GM21515 (cell line): ENCODE data around the gene CHST13.

Experiments
- ATAC-seq: cut with Tn5 transposase; IDR thresholded peaks from one replicate; pipeline ENCODE4 v1.9.1; 2021; ENCODE audit not compliant: unreplicated experiment

The CHST13 gene

GRCh38 chr3:126487151-126487771 is 36.7 kb upstream of the CHST13 start:
- ATAC-seq, result no peak

- ATAC-seq, result no peak
Observed at GRCh38 chr3:126488185-126488584, 35.8 kb upstream of the CHST13 start.

- no peak for ATAC-seq
Observed at GRCh38 chr3:126488886-126489569, 34.9 kb upstream of the CHST13 start.

GRCh38 chr3:126490619-126491018 is 33.3 kb upstream of the CHST13 start:
- ATAC-seq, result no peak

DNA sequence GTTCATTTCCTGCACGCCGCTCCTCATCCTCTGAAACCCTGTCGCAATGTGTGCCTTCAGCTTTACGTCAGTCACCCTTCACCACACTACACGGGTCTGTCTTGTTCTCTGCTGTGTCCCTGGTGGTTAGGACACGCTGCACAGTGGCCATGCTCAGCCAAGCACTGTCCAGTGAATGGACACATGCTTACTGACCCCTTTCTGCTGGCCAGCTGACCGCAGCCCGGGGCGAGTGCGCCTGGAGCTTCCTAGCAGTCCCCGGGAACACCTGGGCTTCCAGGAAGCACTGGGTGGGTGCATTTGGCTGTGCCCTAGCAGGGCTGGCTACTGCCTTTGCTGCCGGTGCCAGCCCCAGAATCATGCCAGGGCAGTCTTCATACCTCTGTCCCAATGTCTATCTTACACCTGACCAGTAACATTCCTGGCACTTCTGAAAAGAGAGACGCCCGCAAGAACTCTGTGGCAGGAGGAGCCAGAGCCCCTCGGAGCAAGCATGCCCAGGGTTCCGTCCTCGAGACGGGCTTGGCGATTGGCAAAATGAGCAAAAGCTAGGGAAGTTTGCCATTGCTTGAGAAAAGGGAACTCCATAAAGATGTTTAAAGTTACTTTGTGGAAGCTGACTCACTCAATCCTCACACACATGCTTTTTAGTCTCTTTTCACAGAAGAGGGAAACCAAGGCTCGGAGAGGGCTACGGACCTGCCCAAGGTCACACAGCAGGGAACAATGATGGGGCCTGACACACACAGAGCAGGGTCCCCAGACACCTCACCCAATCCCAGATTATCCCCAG is 32.5 kb upstream of the CHST13 start:
- ATAC-seq, result no peak

DNA sequence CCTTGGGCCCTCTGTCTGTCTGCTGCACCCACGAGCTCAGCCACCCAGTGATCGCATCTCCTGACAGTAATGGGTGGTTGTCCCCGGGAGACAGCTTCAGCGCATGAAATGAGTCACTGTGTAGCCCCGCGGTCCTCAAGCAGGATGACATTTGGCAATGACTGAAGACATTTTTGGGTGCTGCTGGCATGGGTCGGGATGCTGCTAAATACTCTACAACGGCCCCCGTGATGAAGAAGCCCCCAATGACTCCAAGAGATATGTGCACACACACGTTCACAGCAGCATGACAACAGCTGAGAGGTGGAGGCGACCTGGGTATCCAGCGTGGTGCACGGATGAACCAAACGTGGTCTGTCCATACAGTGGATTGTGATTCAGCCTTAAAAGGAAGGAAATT is 30.9 kb upstream of the CHST13 start:
- no peak for ATAC-seq

DNA sequence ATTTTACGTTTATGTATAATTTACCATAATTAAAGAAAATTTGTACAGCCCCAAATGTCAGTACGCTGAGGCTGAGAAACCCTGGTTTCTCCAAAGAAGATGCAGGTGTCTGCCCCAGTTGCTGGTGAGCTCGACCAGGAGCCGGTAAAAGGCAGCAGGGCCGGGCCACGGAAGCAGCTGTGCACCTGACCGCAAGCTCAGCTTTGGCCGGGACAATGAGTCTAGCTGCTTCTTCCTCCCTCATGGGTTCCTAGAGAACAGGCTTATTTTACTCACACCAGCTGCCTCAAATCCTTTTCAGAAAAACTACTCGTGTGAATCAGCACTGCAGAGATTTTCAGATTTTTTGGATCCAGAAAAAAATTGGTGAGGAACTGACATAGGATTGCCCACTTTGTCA is 30.2 kb upstream of the CHST13 start:
- no peak for ATAC-seq

DNA sequence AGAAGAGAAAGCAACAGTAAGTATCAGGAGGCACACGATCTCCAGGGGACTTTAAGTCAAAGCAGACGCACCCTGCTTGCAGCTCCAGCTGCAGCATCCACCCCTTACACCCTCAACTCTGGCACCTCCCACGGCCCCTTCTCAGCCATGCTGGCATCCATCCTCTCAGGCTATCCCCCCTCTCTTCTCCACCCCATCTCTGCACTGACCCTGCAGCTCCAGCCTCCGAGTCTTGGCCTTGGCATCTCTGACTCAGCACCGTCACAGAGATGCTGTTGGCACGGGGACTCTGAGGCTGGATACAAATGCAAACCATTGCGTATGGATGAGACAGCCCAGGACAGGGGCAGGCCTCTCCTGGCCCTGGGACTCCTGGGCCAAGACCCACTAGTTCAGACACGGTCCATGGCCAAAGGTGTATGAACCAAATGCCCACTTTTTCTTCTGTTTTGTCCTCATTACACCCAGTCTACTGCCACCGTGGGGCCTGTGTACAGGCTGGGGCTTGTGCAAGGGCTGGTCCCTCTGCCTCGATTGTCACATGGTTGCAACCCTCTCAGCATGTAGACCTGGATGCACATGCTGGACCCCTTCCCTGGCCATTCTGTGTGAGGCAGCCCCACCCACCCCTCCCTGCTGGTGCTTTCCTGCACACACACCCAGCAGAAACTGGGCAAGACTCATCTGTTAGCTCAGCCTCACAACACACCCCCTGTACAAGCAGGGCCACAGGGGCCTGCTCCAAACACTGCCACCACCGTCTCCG is 29.6 kb upstream of the CHST13 start:
- no peak for ATAC-seq

DNA sequence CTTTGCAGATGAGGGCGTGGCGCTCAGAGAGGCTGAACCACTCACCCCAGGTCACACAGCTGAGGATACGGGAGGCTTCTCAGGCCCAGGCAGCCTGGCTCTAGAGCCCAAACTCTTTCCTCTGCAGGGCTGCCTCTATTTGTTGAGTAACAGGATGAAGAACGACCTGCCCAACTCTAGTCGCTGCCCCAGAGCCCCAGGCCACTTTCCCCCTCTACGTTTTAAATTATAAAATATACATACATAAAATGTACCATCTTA is 29.1 kb upstream of the CHST13 start:
- no peak for ATAC-seq

- ATAC-seq, result no peak
Observed at GRCh38 chr3:126495786-126496185, 28.2 kb upstream of the CHST13 start.

- no peak for ATAC-seq
Observed at GRCh38 chr3:126496894-126497850, 26.8 kb upstream of the CHST13 start.

- no peak for ATAC-seq
Observed at GRCh38 chr3:126497956-126498355, 26.0 kb upstream of the CHST13 start.

GRCh38 chr3:126498461-126498860 is 25.5 kb upstream of the CHST13 start:
- ATAC-seq, result no peak

GRCh38 chr3:126498929-126499328 is 25.0 kb upstream of the CHST13 start:
- ATAC-seq, result no peak

DNA sequence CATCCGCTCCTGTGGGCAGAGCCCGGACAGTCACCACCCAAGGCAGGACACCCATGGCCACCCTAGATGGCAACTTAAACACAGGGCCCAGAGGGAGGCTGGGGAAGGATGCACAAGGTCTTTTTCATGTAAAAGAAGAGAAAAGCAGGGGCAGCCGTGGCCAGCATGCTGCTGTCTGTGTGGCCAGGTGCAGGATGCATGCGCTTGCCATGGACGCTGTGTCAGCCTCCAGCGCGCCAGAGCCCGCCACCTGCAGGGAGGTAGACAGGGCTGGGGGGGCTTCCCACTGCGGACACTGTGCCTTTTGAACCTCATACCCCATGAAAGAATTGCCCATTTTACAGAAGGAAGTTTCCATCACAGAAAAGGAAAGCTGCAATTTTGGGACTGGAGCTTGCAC is 24.6 kb upstream of the CHST13 start:
- ATAC-seq, result no peak

DNA sequence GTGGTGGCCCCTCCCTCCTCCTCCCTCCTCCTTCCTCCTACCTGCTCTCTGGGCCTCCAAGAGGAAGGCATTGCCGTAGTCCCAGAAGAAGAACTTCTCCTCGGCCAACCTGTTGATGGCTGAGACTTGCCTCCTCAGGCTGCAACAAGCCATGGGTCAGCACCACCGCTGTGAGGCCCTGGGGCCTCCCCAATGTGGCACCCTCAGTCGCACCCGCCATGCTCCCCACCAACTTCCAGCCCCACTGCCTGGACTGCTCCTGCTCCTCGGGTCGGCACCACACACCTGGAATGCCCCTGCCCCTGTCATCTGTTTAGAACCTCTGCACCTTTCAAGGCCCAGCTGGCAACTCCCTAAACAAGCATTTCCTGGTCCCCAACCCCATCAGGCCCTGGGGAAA is 23.9 kb upstream of the CHST13 start:
- ATAC-seq, result no peak

GRCh38 chr3:126501054-126501453 is 22.9 kb upstream of the CHST13 start:
- ATAC-seq, result no peak

DNA sequence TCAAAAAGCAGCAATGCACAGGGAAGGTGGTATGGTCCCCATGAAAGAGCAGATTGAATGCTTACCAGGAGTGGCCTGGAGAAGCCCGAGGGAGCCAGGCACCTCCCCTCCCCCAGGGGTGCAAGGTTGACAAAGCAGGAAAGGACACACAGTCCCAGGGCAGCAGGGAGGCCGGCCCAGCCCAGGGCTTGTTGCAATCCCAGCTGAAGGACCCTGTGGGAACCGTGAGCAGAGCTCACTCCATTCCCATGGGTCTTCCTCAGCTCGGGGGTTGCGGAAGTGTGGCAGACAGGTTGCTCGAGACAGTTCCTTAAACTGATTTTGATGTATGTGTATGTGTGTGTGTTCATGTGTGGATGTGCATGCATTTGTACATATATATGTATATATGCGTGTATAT is 22.2 kb upstream of the CHST13 start:
- ATAC-seq, result no peak

DNA sequence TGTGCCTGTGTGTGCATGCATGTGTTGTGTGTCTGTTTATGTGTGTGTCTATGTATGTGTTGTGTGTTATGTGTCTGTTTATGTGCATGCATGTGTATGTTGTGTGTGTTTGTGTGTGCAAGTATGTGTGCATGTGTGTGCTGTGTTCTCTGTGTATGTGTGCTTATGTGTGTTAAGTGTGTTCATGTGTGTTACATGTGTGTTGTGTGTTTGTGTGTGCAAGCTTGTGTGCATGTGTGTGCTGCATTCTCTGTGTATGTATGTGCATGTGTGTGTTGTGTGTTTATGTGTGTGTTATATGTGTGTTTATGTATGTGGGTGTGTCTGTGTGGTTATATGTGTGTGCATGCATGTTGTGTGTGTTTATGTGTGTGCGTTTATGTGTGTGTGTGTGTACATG is 21.3 kb upstream of the CHST13 start:
- no peak for ATAC-seq

DNA sequence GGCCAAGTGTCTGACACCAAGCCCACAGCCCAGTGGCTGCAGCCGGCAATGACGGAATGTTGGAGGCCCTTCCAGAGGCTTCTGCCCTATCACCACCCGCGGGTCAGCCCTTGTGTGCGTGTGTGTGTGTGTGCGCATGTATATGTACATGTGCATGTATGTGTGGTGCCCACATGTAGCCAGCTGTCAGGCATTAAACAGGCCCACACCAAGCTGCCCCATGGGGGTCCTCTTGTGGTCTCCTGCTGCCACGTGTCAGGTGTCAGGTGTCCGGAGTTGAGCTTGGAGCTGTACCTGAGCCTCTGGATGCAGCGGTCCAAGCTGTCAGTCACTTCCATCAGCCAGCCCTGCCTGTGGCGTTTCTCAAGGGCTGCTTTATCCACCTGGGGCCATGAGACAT is 20.3 kb upstream of the CHST13 start:
- no peak for ATAC-seq

- ATAC-seq, result no peak
Observed at GRCh38 chr3:126507886-126508285, 16.1 kb upstream of the CHST13 start.
